Left lobe of liver (tissue), 2 donors: ENCODE results near the gene RPGRIP1. TPM values are rescaled to one million over a fixed set of nuclear protein-coding genes. Genes with fewer than 3 reads are reported as not detected.
"Not testable (repeated sequence)": the region's sequence is repeated elsewhere in the genome, so short reads cannot be mapped to it uniquely, and the experiment has no call there.

Experiments
- ATAC-seq: fragments of 200-7000 bp; cut with Tn5 transposase; one replicate; pipeline ENCODE4 v1.9.1; 2020; ENCODE audit warnings: mild to moderate bottlenecking, moderate library complexity
- DNase-seq: peaks from one replicate; pipeline ENCODE4 v3.0.0-alpha.2; 2020; ENCODE audit warnings: low spot score
- total RNA-seq: library from RNA; stranded (reverse); gene quantifications from one replicate; pipeline ENCODE4 v1.2.1, GENCODE V29; 2021
- donor health status: DM: no; HTN: no; CAD: no; lungs with moderate emphysema.
- donor health status: DM: no; HTN: yes; CAD: no.

Gene RPGRIP1
- 0.23 TPM for total RNA-seq

GRCh38 chr14:21279783-21280182 lies at the start of gene RPGRIP1:
Gene RPGRIP1, plus strand, starts transcription at chr14:21280083. Its CDS starts 7,894 bp downstream, at chr14:21287977.
- no peak for DNase-seq

GRCh38 chr14:21231020-21231652 lies 48.7 kb upstream of the RPGRIP1 start:
- DNase-seq (no peak), ATAC-seq (no peak)

More at GRCh38 chr14:21279783-21280182, at the start of gene RPGRIP1:
- ATAC-seq: no peak

GRCh38 chr14:21233457-21234076 lies 46.3 kb upstream of the RPGRIP1 start:
- peak; percentile 55 for ATAC-seq
- no peak for DNase-seq

- ATAC-seq: no peak
- no peak for DNase-seq
Measured at GRCh38 chr14:21234112-21234511, 45.8 kb upstream of the RPGRIP1 start.

- DNase-seq: no peak
- ATAC-seq: no peak
Measured at GRCh38 chr14:21236948-21237797, 42.7 kb upstream of the RPGRIP1 start.

GRCh38 chr14:21238823-21239518 lies 40.9 kb upstream of the RPGRIP1 start:
- DNase-seq (no peak), ATAC-seq (no peak)

- ATAC-seq (no peak), DNase-seq (no peak)
Measured at GRCh38 chr14:21240417-21240816, 39.5 kb upstream of the RPGRIP1 start.

GRCh38 chr14:21241218-21241819 lies 38.6 kb upstream of the RPGRIP1 start:
- DNase-seq: no peak
- no peak for ATAC-seq

- no peak for DNase-seq
Measured at GRCh38 chr14:21244544-21244943, 35.3 kb upstream of the RPGRIP1 start.

GRCh38 chr14:21245813-21246212 lies 34.1 kb upstream of the RPGRIP1 start:
- DNase-seq: no peak

More at GRCh38 chr14:21244544-21244943, 35.3 kb upstream of the RPGRIP1 start:
- ATAC-seq: peak; percentile 69

GRCh38 chr14:21248338-21248737 lies 31.5 kb upstream of the RPGRIP1 start:
- DNase-seq: no peak
- ATAC-seq: no peak

More at GRCh38 chr14:21245813-21246212, 34.1 kb upstream of the RPGRIP1 start:
- no peak for ATAC-seq

GRCh38 chr14:21248739-21249411 lies 31.0 kb upstream of the RPGRIP1 start:
- ATAC-seq (no peak), DNase-seq (no peak)

GRCh38 chr14:21251215-21251614 lies 28.7 kb upstream of the RPGRIP1 start:
- no peak for DNase-seq
- ATAC-seq: no peak

GRCh38 chr14:21252149-21252548 lies 27.7 kb upstream of the RPGRIP1 start:
- no peak for DNase-seq
- ATAC-seq: no peak

GRCh38 chr14:21255385-21256101 lies 24.3 kb upstream of the RPGRIP1 start:
- no peak for DNase-seq
- ATAC-seq: no peak

- ATAC-seq, DNase-seq: not testable (repeated sequence)
Measured at GRCh38 chr14:21256102-21256447, 23.8 kb upstream of the RPGRIP1 start.

- DNase-seq (no peak), ATAC-seq (peak; percentile 70)
Measured at GRCh38 chr14:21256539-21257393, 23.1 kb upstream of the RPGRIP1 start.

- ATAC-seq (peak; percentile 61), DNase-seq (no peak)
Measured at GRCh38 chr14:21257394-21257909, 22.4 kb upstream of the RPGRIP1 start.
